SH-SY5Y (cell line): Measurements from ENCODE around the gene KCNK5.

ENCODE experiments used
- GATA2 ChIP-seq: IDR thresholded peaks from 2 replicates; pipeline ENCODE4 v1.6.1; 2011; ENCODE audit warnings: mild to moderate bottlenecking, low read depth, low read length
- GATA3 ChIP-seq: IDR thresholded peaks from 2 replicates; pipeline ENCODE4 v1.6.1; 2011; ENCODE audit warnings: low read depth, mild to moderate bottlenecking, low read length, moderate library complexity

GRCh38 chr6:39157511-39157910 is 71.8 kb downstream of the KCNK5 start:
- no peak for TF ChIP-seq GATA2
- no peak for TF ChIP-seq GATA3
